Esophagus squamous epithelium (tissue), 5 donors: ENCODE data around the gene HOXD13. TPM values are rescaled to one million over a fixed set of nuclear protein-coding genes. Genes with fewer than 3 reads are reported as not detected.

Experiments used
- DNase-seq: peaks from one replicate; lab custom pipeline; 2025; lab: John Stamatoyannopoulos, UW
- H3K27ac ChIP-seq, 4 donors: fragments of 200-600 bp; sonication (generic); one replicate each; pipeline ENCODE4 v1.5.1; 2016 to 2019; ENCODE audit warnings: mild to moderate bottlenecking in 1 of 4
- H3K27me3 ChIP-seq, 4 donors: fragments of 200-600 bp; sonication (generic); 1 replicate in 3 of 4; 2 replicates in 1 of 4; pipeline versions ENCODE4 v1.5.1 to v1.6.0; 2017 to 2021; ENCODE audit warnings: antibody characterized with exemption in 1 of 4
- H3K36me3 ChIP-seq, 3 donors: fragments of 200-600 bp; sonication (generic); one replicate each; pipeline ENCODE4 v1.5.1; 2016 to 2019
- H3K4me1 ChIP-seq, 3 donors: fragments of 200-600 bp; sonication (generic); one replicate each; pipeline ENCODE4 v1.5.1; 2017 to 2019
- H3K4me3 ChIP-seq, 4 donors: fragments of 200-600 bp; sonication (generic); 1 replicate in 3 of 4; 2 replicates in 1 of 4; pipeline ENCODE4 v1.5.1; 2016 to 2019; ENCODE audit warnings: mild to moderate bottlenecking in 2 of 4, moderate library complexity in 1 of 4
- H3K9me3 ChIP-seq, 3 donors: fragments of 200-600 bp; sonication (generic); one replicate each; pipeline ENCODE4 v1.5.1; 2016 to 2019
- CTCF ChIP-seq, 6 experiments: fragments of 450-650 bp in 4 of 6; fragments of 200-600 bp in 2 of 6; sonication (generic) in 2 of 6; IDR thresholded peaks; one replicate each; pipeline ENCODE4 v1.5.1; 2016 to 2019; ENCODE audit warnings: antibody characterized with exemption in 6 of 6, mild to moderate bottlenecking in 4 of 6, moderate library complexity in 4 of 6
- POLR2A ChIP-seq, 4 donors: fragments of 450-650 bp; IDR thresholded peaks; one replicate each; pipeline ENCODE4 v1.6.1; 2017; ENCODE audit warnings: antibody characterized with exemption in 4 of 4, mild to moderate bottlenecking in 4 of 4, moderate library complexity in 3 of 4
- WGBS, 2 donors: methylation state at CpG; one replicate each; pipeline ENCODE4 v1.1.5; 2018; 5-methylcytosine and 5-hydroxymethylcytosine counted together
- intact Hi-C: fragments of 100-400 bp; cut with DNase I; formaldehyde crosslinking; loops from one replicate; pipeline ENCODE4 v1.15.0; 2022
- total RNA-seq, 4 donors: library from RNA; depleted of rRNA; stranded (reverse); fragments of >200 nt; gene quantifications; one replicate each; pipeline ENCODE4 v1.1.0, GENCODE V29; 2016
- donor health status: DM: yes; HTN: yes; CAD: no.

HOXD13 gene
- total RNA-seq, 4 donors from 2014 or later = not detected

GRCh38 chr2:176072951-176073904, 19.3 kb upstream of the HOXD13 start:
- WGBS, 2 donors = 8 to 10% methylated on average over 9 to 21 of the region's 29 CpGs
- no peaks in the 10 kb centered on the region for H3K36me3 ChIP-seq
- H3K27me3 ChIP-seq = peaks cover 23 to 100% (median 58%) of the 10 kb centered on the region in 4 donors
- no peak for TF ChIP-seq POLR2A (IDR thresholded peaks at IDR 0.05)
- no peak for TF ChIP-seq CTCF (IDR thresholded peaks at IDR 0.05)
- H3K9me3 ChIP-seq = no peaks in the 10 kb centered on the region
- intact Hi-C loops = no loop called here
- DNase-seq = no peak
- H3K27ac ChIP-seq = no peak overlapping the region
- peaks cover 0 to 13% (median 1%) of the 10 kb centered on the region in 3 donors for H3K4me1 ChIP-seq
- no peak overlapping the region for H3K4me3 ChIP-seq

- H3K9me3 ChIP-seq = no peaks in the 10 kb centered on the region
- H3K4me3 ChIP-seq = no peak overlapping the region
- WGBS, 2 donors = 34 to 40% methylated on average over 7 of the region's 7 CpGs
- no peaks in the 10 kb centered on the region for H3K36me3 ChIP-seq
- DNase-seq = no peak
- TF ChIP-seq CTCF (IDR thresholded peaks at IDR 0.05) (no peak), POLR2A (IDR thresholded peaks at IDR 0.05) (no peak)
- H3K27ac ChIP-seq = no peak overlapping the region
- peaks cover 0 to 20% (median 6%) of the 10 kb centered on the region in 3 donors for H3K4me1 ChIP-seq
- peaks cover 31 to 100% (median 62%) of the 10 kb centered on the region in 4 donors for H3K27me3 ChIP-seq
- intact Hi-C loops = no loop called here
Observed at GRCh38 chr2:176074919-176075425, 17.5 kb upstream of the HOXD13 start.

- no peak for TF ChIP-seq POLR2A (IDR thresholded peaks at IDR 0.05)
- no peak for TF ChIP-seq CTCF (IDR thresholded peaks at IDR 0.05)
- no peaks in the 10 kb centered on the region for H3K36me3 ChIP-seq
- H3K27me3 ChIP-seq = peaks cover 33 to 100% (median 61%) of the 10 kb centered on the region in 4 donors
- H3K4me3 ChIP-seq = no peak overlapping the region
- intact Hi-C loops = no loop called here
- DNase-seq = no peak
- WGBS, 2 donors = 14 to 20% methylated on average over 15 of the region's 15 CpGs
- peaks cover 0 to 24% (median 8%) of the 10 kb centered on the region in 3 donors for H3K4me1 ChIP-seq
- H3K9me3 ChIP-seq = peaks cover 0 to 1% (median 0%) of the 10 kb centered on the region in 3 donors
- H3K27ac ChIP-seq = no peak overlapping the region
Observed at GRCh38 chr2:176075481-176075880, 17.0 kb upstream of the HOXD13 start.

- peaks cover 0 to 28% (median 10%) of the 10 kb centered on the region in 3 donors for H3K4me1 ChIP-seq
- H3K27ac ChIP-seq = no peak overlapping the region
- TF ChIP-seq CTCF (IDR thresholded peaks at IDR 0.05) = no peak
- TF ChIP-seq POLR2A (IDR thresholded peaks at IDR 0.05) = no peak
- H3K4me3 ChIP-seq = no peak overlapping the region
- WGBS, 2 donors = 19 to 28% methylated on average over 7 of the region's 7 CpGs
- intact Hi-C loops = no loop called here
- H3K9me3 ChIP-seq = peaks cover 0 to 7% (median under 1%) of the 10 kb centered on the region in 3 donors
- H3K36me3 ChIP-seq = no peaks in the 10 kb centered on the region
- peaks cover 39 to 100% (median 64%) of the 10 kb centered on the region in 4 donors for H3K27me3 ChIP-seq
- DNase-seq = no peak
Observed at GRCh38 chr2:176076063-176076462, 16.5 kb upstream of the HOXD13 start.

- Histone ChIP-seq H3K4me3 (no peak overlapping the region), H3K36me3 (no peaks in the 10 kb centered on the region), H3K27me3 (peaks cover 43 to 100% (median 66%) of the 10 kb centered on the region in 4 donors), H3K9me3 (peaks cover 0 to 15% (median 7%) of the 10 kb centered on the region in 3 donors), H3K27ac (no peak overlapping the region), H3K4me1 (peaks cover 0 to 30% (median 10%) of the 10 kb centered on the region in 3 donors)
- no peak for DNase-seq
- intact Hi-C loops = no loop called here
- WGBS, 2 donors = 12 to 22% methylated on average over 2 of the region's 2 CpGs
- TF ChIP-seq POLR2A (IDR thresholded peaks at IDR 0.05) (no peak), CTCF (IDR thresholded peaks at IDR 0.05) (no peak)
Observed at GRCh38 chr2:176076796-176077195, 15.7 kb upstream of the HOXD13 start.
